GM18951 (cell line): ENCODE measurements around the gene ZRANB2.
A peak's percentile ranks its signal among the peaks of the same experiment; 100 is the strongest.

Source experiments
- POLR2A ChIP-seq: IDR thresholded peaks from 4 replicates; pipeline ENCODE4 v1.6.1; 2011; ENCODE audit warnings: mild to moderate bottlenecking; ENCODE audit not compliant: insufficient read length, insufficient read depth; ENCODE audit errors: extremely low read depth
- in situ Hi-C: fragments of 300-500 bp; cut with MboI; formaldehyde crosslinking; loops from one replicate; pipeline ENCODE4 v1.12.0; 2022; ENCODE audit warnings: low sequenced_read_pairs, mixed read lengths, inconsistent platforms; ENCODE audit not compliant: unreplicated experiment

Gene ZRANB2

GRCh38 chr1:71080739-71081696 is at the start of gene ZRANB2:
TSS of gene ZRANB2 (minus strand) at chr1:71081035. CDS start at chr1:71080995, 40 bp downstream.
- in situ Hi-C loops: no loop called here
- peak; percentile 85 for TF ChIP-seq POLR2A

GRCh38 chr1:71128060-71128459 is 47.2 kb upstream of the ZRANB2 start:
- in situ Hi-C loops: no loop called here

GRCh38 chr1:71118086-71118485 is 37.3 kb upstream of the ZRANB2 start:
- no peak for TF ChIP-seq POLR2A
- in situ Hi-C loops: no loop called here

More at GRCh38 chr1:71128060-71128459, 47.2 kb upstream of the ZRANB2 start:
- no peak for TF ChIP-seq POLR2A

GRCh38 chr1:71116729-71117128 is 35.9 kb upstream of the ZRANB2 start:
- in situ Hi-C loops: no loop called here
- no peak for TF ChIP-seq POLR2A

GRCh38 chr1:71106658-71107322 is 26.0 kb upstream of the ZRANB2 start:
- in situ Hi-C loops: no loop called here
- no peak for TF ChIP-seq POLR2A

- in situ Hi-C loops: no loop called here
- TF ChIP-seq POLR2A: no peak
Observed at GRCh38 chr1:71104417-71104816, 23.6 kb upstream of the ZRANB2 start.

- no peak for TF ChIP-seq POLR2A
- in situ Hi-C loops: no loop called here
Observed at GRCh38 chr1:71101839-71102376, 21.1 kb upstream of the ZRANB2 start.

GRCh38 chr1:71097428-71097827 is 16.6 kb upstream of the ZRANB2 start:
- no peak for TF ChIP-seq POLR2A
- in situ Hi-C loops: no loop called here

- in situ Hi-C loops: no loop called here
- no peak for TF ChIP-seq POLR2A
Observed at GRCh38 chr1:71094913-71095312, 14.1 kb upstream of the ZRANB2 start.

- TF ChIP-seq POLR2A: no peak
- in situ Hi-C loops: no loop called here
Observed at GRCh38 chr1:71093938-71094337, 13.1 kb upstream of the ZRANB2 start.

GRCh38 chr1:71089536-71090270 is 8.9 kb upstream of the ZRANB2 start:
- in situ Hi-C loops: no loop called here
- no peak for TF ChIP-seq POLR2A

GRCh38 chr1:71088645-71089287 is 7.9 kb upstream of the ZRANB2 start:
- no peak for TF ChIP-seq POLR2A
- in situ Hi-C loops: no loop called here
